ENCODE results near the gene LYZL2.

DNA sequence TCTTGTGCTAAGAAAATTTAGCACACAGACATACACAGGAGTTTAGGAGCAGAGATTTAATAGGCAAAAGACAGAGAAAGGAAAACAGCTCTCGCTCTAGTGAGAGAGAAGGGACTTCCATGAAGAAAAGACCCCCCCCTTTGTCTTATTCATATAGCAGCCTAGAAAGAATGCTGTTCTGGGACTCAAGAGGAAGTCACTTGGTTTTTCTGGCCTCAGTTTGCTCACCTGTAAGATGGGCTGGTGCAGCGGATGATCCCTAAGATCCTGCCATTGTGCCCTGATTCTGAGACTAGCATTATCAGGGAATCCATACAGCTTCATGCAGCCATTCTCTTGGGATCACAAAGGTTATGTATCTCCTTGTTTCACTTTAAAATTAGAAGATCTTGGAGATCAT, 42.7 kb downstream of the LYZL2 start:
- TF ChIP-seq, protein P1, sequence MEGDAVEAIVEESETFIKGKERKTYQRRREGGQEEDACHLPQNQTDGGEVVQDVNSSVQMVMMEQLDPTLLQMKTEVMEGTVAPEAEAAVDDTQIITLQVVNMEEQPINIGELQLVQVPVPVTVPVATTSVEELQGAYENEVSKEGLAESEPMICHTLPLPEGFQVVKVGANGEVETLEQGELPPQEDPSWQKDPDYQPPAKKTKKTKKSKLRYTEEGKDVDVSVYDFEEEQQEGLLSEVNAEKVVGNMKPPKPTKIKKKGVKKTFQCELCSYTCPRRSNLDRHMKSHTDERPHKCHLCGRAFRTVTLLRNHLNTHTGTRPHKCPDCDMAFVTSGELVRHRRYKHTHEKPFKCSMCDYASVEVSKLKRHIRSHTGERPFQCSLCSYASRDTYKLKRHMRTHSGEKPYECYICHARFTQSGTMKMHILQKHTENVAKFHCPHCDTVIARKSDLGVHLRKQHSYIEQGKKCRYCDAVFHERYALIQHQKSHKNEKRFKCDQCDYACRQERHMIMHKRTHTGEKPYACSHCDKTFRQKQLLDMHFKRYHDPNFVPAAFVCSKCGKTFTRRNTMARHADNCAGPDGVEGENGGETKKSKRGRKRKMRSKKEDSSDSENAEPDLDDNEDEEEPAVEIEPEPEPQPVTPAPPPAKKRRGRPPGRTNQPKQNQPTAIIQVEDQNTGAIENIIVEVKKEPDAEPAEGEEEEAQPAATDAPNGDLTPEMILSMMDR (conservative IDR thresholded peaks at IDR 0.05 in 1 of 2, IDR thresholded peaks at IDR 0.05 in 1 of 2; ENCODE audit: extremely low read depth in 1 of 2, insufficient read depth in 1 of 2, low read depth in 1 of 2, low read length in 2 of 2): no peak
- no peak for TF ChIP-seq EZH2 (IDR thresholded peaks at IDR 0.05; ENCODE audit: borderline replicate concordance, low read length)
